ENCODE data around the gene THAP7.
"Not testable (repeated sequence)": the region's sequence is repeated elsewhere in the genome, so short reads cannot be mapped to it uniquely, and the experiment has no call there.

The THAP7 gene, protein sequence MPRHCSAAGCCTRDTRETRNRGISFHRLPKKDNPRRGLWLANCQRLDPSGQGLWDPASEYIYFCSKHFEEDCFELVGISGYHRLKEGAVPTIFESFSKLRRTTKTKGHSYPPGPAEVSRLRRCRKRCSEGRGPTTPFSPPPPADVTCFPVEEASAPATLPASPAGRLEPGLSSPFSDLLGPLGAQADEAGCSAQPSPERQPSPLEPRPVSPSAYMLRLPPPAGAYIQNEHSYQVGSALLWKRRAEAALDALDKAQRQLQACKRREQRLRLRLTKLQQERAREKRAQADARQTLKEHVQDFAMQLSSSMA

DNA sequence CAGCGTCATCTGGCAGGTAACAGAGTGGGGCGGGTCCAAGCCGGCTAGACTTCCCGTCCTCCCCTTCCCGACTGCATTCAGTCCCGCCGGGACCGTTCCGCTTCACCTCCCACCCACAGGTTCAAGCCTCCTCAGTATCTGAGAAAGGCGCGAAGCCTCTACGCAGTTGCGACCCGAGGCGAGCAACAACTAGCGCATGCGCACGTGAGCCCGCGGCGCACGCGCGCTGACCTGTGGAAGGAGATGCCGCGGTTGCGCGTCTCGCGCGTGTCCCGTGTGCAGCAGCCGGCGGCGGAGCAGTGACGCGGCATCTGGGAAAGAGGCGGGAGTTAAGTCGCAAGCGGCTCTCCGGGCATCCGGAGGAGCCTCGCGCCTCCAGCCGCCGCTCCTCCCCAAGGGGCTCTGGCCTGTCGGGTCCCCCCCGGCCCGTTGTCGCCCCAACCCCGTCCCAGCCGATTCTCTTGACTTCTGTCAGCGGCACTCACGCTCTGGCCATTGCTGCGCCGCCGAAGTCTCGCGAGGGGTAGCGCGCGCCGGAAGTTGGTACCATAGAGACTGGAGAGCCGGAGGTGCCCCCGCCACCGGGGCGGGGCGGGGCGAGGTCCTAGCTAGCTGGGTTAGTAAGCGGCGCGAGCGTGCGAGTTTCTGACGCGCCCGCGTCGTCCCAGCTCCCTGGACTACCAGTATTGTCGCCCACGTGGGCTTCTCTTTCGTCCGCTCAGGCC is at the start of gene THAP7:
TSS of gene THAP7 (minus strand) at position 518 of the 725 bp plus-strand sequence. CDS start at position 311, 207 bp downstream.
- DNase-seq (ENCODE audit: low read depth in 1 of 2, low spot score in 1 of 2) = peak; percentile 95

DNA sequence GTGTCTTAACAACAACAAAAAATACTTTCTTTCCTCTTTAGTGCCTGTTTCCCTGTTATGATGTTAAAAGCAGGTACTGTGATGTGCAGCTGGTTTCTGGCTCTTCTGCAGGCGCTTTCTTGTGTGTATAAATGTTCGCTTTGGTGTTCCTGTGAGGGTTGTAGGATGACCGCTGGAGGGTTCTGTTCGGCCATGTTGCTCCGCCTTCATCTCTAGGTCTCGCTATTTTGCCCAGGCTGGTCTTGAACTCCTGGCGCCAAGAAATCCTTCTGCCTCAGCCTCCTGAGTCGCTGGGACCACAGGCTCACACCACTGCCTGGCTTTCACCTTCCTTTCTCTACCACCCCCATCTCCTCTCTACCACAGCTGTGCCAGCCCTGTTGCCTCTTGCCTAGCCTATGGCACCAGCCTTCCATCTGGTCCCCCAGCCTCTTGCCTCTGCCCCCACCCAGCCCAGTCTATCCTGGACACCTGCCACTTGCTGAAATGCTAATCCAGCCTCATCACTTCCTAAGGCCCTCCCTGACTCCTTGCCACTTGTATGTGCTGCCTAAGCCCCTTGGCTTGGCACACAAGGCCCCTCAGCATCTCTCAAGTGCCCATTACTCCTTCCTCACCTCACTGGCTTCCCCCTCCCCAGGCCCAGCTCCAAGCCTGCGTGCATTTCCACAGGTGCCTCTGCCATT is 49.4 kb upstream of the THAP7 start:
- DNase-seq (ENCODE audit: low read depth in 1 of 2, low spot score in 1 of 2) = no peak

DNA sequence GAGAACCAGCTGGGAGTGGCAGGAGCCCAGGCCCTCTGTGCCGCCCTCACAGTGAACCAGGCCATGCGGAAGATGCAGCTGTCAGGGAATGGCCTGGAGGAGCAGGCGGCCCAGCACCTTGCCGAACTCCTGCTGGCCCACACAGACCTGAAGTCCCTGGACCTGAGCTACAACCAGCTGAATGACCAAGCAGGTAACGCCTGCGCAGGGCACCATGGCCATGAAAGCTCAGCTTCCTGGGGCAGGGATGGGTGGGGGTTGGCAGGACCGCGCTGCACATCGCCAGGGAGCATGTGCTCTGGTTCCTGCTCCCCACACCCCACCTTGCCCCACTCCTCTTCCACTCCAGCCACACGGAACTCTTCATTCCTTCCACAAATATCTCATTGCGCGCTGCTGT is 47.0 kb upstream of the THAP7 start:
- DNase-seq (ENCODE audit: low read depth in 1 of 2, low spot score in 1 of 2) = not testable (repeated sequence)

DNA sequence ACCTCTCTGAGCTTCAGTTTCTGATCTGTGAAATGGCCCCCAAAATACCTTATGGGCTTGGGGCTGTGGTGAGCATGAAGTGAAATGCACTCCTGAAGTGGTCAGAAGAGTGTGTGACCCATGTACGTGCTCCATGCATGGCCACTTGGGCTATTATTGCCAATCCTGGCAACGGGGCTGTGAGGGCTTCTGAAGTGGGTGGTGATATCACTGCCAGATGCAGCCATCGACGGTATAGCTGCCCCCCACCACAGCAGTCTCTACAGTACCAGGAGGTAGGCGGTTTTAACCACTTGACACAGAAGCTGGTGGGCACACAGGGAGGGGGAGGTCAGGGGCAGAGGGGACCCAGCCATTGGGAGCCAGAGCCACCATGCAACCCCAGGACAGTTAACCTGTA is 46.5 kb upstream of the THAP7 start:
- DNase-seq (ENCODE audit: low read depth in 1 of 2, low spot score in 1 of 2) = not testable (repeated sequence)

DNA sequence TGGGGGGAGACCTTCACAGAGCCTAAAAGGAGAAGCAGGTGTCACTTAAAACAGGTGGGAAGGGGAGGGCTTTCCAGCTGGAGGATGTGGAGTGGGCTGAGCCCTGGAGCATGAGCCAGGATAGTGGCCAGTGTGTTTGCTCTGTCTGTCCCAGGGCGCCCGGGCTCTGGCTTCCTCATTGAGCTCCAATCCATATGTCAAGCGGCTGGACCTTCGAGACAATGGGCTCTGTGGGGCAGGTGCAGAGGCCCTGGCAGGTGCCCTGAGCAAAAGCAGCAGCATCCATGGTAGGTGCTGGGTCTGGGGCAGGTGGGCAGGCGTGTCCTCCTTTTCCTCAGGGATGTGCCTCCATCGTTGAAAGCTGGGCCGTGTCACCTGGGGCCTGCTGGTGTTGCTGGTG is 45.8 kb upstream of the THAP7 start:
- no peak for DNase-seq (ENCODE audit: low read depth in 1 of 2, low spot score in 1 of 2)

DNA sequence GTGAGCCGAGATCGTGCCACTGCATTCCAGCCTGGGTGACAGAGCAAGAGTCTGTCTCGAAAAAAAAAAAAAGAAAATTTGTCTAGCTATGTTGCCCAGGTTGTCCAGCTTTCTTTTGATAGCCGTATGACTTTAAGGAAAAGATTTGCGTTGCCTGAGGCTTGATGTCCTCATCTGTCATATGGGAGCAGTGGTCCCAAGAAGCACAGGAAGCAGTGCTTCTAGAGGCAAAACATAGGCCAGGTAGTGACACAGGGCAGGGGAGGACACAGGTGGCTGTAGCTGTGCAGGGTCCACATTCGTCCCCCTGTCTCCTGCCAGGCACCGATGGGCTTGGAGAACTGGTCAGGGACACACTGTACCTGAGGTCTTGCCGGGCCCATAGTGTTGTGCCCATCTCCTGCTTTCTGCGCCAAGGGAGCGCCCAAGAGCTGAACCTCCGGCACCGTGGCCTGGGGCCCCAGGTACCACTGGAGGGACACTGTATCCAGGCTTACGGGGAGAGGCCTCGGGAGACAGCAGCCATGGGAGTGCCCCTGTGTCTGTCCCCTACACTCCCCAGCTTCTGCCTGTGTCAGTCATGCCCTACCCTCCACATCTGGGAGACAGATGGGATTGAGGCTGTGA is 45.2 kb upstream of the THAP7 start:
- DNase-seq (ENCODE audit: low read depth in 1 of 2, low spot score in 1 of 2) = no peak

DNA sequence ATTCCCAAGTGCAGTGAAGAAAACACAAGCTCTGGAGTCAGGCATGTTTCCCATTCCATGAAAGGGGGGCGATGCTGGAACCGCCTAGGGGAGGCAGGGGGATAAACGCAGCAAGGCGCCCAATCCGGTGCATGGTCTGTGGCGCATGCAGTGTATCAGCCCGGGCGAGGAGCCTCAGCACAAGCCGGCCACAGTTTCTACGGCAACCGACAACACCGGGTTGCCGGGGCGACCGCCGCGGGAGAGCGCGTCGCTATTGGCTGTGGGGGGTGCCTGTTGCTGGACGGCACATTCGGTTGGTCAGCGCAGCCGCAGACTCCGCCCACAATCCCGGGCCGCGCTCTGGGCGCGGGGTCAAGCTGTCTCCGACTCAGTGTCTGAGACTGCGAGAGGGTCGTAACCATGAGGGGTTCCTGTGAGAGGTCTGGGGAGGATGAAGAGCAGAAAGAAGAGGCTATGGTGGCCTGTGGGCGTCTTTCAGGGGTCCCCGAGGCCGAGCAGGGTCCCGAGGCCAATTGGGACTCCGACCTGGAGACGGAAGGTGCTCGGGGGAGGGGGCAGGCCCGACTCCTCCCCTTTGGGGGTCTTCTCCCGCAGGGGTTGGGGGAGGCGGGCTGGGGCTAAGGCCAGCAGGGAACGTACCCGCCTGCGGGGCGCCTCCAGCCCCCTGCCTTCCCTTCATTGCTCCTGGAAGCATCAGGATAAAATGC is 43.8 kb upstream of the THAP7 start, which contains the start of gene LRRC74B:
TSS of gene LRRC74B (plus strand) at position 362 of the 710 bp plus-strand sequence. CDS start at position 403, 41 bp downstream.
- DNase-seq (ENCODE audit: low read depth in 1 of 2, low spot score in 1 of 2) = peak; percentile 25 to 37

DNA sequence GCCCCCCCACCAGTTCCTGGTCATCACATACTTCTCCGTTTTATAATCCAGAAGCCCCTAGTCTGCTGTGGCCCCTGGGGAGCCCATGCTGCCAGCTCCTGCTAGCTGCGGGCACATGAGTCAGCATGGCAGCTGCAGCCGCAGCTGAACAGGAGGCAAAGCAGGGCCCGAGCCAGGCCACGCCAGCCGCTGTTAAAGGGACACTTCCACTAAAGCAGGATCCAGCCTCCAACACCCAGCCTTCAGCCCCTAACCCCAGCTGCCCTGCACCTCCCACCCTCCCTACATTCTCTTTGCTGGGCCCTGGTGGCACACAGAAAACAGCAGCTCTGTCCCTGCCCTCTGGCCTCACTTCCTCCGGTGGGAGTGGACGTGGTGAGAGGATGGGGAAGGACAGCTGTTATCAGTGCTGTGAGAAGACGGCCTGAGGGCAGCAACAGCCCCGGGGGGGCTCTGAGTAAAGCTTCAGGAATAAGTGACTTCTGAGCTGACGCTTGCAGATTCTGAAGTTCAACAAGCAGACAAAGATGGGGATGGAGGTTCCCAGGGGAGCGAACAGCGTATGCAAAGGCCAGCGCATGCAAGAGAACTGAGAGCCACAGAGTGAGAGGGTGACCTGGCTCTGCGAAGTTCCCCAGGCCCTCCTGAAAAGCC is 43.1 kb upstream of the THAP7 start:
- DNase-seq (ENCODE audit: low read depth in 1 of 2, low spot score in 1 of 2) = no peak

DNA sequence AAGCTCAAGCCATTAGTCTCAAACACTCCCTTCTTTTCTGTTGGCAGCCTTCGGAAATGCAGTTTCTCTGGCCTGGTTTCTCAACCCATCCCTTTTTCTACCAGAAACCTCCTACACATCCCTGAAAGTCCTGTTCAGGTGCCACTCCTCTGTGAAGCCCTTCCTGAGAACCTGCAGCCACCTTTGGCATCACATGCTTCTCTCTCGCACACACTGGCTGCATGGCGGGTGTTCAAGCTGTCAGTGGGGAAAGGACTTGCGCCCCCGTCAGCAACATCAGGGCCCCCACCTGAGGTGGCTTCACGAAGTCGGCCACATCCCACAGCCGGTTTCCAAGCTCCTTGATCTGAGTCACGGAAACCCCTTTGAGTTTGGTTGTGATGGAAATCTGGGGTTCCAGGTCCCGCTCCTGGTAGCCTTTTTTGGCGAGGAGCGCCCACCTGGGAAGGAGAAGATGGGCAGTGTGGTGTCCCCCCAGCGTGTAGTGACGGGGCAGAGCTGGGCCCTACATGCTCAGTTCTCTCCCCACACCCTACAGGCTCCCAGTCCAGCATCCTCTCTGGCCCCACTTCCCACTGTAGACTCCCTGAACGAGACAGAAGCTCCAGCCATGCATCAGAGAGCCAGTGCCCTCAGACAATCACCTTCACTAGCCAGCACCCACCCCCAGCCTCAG is 42.1 kb upstream of the THAP7 start:
- DNase-seq (ENCODE audit: low read depth in 1 of 2, low spot score in 1 of 2) = no peak

DNA sequence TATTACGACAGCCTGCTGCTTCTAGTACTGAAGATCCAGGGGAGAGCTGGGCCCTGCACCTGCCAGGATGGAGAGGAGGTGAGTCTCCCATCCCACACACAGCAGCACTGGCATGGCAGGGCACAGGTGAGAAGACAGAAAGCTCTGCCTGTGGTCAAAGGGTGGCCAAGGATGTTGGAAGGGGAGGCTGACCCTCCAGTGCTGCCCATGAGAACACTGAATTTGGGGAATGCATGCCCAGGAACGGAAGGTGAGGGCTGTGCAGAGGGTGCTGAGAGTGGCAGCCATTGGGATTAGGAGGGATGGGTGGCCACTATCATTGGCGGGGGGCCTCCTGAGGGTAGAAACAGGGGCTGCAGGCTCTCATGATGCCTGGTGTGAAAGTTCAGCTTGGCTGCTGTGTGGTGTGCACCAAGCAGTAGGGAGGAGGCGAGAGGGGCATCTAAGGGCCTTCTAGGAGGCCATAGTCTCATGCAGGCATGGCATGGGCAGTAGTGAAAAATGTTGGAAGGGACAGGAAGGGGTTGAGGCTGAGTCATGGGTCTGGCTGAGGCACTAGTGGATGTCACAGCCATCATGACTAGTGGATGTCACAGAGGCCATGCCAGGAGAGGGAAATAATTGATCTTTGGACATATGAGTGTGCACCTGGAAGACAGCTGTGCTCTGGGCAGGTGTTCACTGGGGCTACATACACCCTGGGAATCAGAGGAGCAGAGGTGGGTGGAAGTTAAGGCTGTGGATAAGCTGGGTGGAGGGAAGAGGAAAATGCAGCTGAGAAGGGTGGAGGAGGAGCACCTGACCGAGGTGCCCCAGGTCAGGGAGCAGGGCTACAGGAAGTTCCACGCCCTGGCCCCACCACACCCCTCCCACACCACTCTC is 41.3 kb upstream of the THAP7 start:
- no peak for DNase-seq (ENCODE audit: low read depth in 1 of 2, low spot score in 1 of 2)

DNA sequence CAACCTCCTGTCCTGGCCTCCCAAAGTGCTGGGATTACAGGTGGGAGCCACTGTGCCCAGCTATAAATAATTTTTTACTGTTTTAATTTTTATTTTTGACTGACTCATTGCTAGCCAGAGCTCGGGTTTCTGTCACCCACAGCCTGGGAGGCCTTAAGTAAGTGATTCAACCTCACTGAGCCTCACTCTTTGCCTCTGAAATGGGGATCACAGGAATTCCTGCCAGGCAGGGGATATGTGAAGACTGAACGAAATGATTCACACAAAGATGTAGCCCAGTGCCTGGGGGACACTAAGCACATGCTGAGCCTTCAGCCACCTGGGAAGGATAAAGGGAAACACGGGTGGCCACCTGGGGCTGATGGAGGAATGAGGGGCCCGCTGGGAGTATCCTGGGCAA is 40.0 kb upstream of the THAP7 start:
- no peak for DNase-seq (ENCODE audit: low read depth in 1 of 2, low spot score in 1 of 2)

DNA sequence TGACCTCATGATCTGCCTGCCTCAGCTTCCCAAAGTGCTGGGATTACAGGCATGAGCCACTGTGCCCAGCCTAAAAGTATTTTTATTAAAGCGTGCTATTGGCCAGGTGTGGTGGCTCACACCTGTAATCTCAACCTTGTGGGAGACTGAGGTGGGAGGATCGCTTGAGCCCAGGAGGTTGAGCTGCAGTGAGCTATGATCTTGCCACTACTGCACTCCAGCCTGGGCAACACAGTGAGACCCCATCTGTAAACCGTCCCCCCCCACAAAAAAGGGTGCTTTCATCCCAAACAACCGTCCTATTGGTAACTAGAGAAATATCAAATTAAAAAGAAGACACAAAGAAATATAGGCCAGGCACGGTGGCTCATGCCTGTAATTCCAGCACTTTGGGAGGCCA is 37.2 kb upstream of the THAP7 start:
- not testable (repeated sequence) for DNase-seq (ENCODE audit: low read depth in 1 of 2, low spot score in 1 of 2)

DNA sequence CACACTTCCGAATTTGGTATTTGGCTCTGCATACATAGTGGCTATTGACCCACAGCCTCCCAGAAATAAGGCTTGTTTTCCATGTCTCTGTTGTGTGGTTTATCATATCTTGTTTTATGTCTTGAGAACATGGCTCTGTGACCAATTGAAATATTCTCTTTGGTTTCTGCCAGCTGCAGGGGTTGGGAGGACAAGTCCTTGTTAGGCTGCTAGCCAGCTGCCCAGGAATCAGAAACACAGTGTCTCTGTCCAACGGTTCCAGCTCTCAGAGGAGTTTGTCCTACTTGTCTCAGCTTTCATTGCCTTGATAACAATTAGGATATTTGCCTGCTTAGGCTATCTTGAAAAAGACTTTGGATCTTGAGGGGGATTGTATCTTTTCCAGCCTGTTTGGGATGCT is 36.5 kb upstream of the THAP7 start:
- no peak for DNase-seq (ENCODE audit: low read depth in 1 of 2, low spot score in 1 of 2)

DNA sequence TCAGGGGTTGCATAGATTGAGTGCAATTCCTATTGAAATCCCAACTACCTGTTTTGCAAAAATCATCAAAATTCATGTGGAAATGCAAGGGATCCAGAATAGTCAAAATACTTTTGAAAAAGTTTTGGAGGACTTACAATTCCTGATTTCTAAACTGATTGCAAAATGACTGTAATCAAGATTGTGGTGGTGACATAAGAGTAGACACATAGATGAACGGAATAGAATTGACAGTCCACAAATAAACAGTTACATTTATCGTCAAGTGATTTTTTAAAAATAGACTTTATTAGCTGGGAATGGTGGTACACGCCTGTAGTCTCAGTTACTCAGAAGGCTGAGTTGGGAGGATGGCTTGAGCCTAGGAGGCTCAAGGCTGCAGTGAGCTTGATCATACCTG is 33.1 kb upstream of the THAP7 start:
- DNase-seq (ENCODE audit: low read depth in 1 of 2, low spot score in 1 of 2) = no peak

DNA sequence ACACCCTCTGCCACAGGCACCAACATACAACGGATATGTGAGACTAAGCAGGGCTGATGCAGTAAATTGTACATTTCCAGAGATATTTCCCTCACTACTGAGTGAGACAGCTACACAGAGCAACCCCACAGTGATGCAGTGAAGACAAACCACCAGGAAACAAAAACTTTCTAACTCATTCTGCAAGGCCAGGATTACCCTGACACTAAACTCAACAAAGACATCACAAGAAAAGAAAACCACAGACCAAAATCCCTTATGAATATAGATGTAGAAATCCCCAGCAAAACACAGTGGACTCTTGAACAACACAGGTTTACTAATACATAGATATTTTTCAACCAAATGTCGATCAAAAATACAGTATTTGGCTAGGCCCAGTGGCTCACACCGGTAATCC is 32.0 kb upstream of the THAP7 start:
- no peak for DNase-seq (ENCODE audit: low read depth in 1 of 2, low spot score in 1 of 2)

DNA sequence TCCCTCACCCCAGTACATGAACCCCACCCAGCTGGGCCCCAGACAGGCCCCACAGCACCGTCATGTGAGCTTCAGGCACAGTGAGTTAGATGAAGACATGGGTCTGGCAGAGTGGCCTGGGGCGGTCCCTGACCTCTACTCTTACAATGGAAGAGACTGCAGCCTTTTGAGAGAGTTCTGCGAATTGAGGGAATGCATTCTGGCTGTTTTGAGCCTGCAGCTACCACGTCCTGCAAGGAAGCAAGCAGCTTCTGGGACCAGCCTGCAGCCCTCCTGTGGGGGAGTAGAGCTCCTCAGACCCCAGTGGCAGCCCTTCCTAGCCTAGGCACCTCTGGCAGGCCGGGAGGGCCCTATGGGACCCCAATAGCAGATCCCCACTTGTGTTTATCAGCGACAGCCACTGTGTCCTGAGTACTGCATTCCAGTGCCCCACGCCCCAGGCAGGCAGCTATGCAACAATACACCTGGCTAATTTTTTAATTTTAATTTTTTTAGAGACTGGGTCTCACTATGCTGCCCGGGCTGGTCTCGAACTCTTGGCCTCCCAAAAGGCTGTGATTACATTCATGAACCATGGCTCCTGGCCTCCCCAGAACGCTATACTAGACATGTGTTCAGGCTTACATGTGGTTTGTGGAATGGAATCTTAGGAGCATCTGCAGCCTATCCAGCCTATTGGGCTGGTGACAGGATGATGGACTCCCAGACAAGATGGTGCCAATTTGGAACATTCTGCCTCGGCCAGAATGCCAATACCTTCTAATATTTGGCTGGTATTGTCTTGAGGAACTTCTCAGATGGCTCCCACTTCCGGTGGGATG is 31.2 kb upstream of the THAP7 start:
- DNase-seq (ENCODE audit: low read depth in 1 of 2, low spot score in 1 of 2) = no peak

DNA sequence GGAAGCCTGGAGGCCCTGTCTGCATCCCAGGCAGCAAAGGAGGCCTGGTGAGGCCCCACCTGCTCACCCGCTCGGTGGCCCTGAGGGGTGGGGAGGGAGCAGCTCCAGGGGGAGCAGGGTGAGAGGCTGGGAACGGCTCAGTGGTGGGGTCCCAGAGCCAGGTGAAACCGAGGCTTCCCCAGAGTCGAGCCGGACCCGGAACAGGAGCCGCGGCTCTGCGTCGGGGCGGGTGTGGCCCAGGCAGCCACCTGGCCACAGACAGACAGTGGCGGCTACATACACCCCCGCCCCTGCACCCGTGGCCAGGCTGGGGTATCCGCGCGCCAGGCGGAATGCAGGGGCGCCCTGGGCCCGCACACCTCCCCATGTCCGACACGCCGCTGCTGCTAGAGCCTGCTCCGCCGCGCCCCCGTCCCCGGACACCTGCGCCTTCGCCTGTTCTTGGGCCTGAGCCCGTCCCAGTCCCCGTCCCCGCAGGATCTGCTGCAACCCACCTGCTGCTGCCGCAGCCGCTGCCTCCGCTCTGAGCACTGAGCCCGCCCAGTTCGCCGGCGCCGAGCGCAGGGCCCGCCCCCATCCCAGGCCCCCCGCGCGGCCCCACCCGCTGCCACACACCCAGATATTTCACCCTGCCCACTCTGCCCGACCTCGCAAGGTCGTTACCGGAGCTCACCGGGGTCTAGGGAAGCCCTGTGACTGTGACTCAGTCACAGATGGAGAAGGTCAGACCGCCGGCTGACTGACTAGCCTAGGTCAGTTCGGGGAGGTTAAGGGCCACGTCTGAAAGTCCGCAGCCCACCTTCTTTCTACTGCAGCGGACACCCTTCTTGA is 30.3 kb upstream of the THAP7 start, which contains the start of gene SLC7A4:
TSS of gene SLC7A4 (minus strand) at position 525 of the 831 bp plus-strand sequence. CDS start 749 bp downstream, outside the sequence.
- DNase-seq (ENCODE audit: low read depth in 1 of 2, low spot score in 1 of 2) = no peak

Measured in stimulated activated CD4-positive, alpha-beta T cell treated with anti-CD3 and anti-CD28 coated beads, Interleukin-15, amount 100 ng/mL, for 1 hour (primary cell).